Measurements from ENCODE around the gene ALG9.

ALG9 gene

DNA sequence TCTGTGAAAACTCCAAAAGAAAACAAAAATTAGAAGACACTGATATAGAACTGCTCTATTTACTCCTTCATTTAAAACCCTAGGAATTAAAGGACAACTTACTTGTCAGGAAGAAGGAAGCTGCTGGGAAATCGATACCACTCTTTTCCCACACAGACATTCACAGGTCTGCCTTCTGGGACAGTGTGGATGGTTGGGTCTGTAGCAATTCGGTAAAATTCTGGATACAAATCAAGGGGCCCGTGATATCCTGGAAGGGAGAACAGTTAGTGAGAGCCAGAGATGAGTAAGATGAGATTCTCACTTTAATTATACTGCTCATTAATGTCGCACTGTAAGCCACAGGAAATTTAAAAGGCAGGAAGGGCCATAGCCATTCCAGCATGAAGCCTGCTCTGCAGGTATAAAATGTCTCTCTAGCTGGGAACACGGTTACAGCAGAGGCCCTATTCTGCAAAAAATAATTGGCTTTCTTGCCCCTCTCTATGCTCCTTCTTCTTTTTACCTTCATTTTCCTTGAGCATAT, 34.0 kb downstream of the ALG9 start:
- no peaks in the 10 kb centered on the region for H3K27me3 Mint-ChIP-seq
- H3K4me3 Mint-ChIP-seq, result no peak overlapping the region
- H3K9me3 Mint-ChIP-seq, result no peaks in the 10 kb centered on the region
- DNase-seq (no peak), ATAC-seq (replicated peaks) (no peak)
- H3K27ac Mint-ChIP-seq, result no peak overlapping the region
- H3K4me1 Mint-ChIP-seq (ENCODE audit: low read depth in 2 of 2), result peaks cover 0 to 6% of the 10 kb centered on the region in 2 donors
- H3K36me3 Mint-ChIP-seq (ENCODE audit: insufficient read depth), result peaks cover 34% of the 10 kb centered on the region

DNA sequence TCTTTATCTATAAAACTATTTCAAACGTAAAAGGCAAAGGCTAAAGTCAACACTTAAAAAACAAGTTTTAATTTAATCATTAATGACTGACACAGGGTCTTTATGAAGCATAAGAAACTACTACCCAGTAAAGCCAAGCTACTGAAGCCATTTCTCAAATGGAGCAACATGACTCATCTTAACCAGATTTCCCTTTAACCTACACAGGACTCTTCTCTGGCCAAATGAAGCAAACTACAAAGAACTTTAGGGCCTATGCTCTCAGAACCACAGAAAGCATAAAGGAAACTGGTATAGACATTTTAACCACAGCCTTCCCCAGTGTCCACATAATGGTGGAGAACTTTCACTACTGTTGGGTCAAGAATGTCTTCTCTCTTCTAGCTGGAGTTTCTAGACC, 34.7 kb downstream of the ALG9 start:
- peaks cover 0 to 6% of the 10 kb centered on the region in 2 donors for H3K4me1 Mint-ChIP-seq (ENCODE audit: low read depth in 2 of 2)
- H3K27me3 Mint-ChIP-seq, result no peaks in the 10 kb centered on the region
- H3K9me3 Mint-ChIP-seq, result no peaks in the 10 kb centered on the region
- no peak overlapping the region for H3K4me3 Mint-ChIP-seq
- no peak for ATAC-seq (replicated peaks)
- H3K36me3 Mint-ChIP-seq (ENCODE audit: insufficient read depth), result peaks cover 31% of the 10 kb centered on the region
- H3K27ac Mint-ChIP-seq, result no peak overlapping the region
- no peak for DNase-seq

DNA sequence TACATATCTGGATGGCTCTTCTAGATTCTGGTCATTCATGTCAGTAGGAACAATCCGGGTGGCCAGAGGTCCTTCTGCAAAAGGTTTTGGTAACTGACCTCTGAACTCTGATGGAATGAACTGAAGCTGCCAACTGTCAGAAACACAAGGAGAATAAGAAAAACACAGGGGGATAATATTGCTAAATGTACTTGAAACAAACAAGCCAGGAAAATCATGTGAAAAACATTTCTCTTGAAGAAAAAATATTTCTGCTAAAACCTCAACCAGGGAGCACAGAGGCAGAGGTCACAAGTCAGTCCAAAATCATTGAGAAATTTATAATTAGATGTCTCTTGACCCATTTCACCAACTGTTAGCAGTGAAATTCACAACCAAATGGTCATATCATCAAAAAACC, 35.2 kb downstream of the ALG9 start:
- no peak overlapping the region for H3K4me3 Mint-ChIP-seq
- peaks cover 0 to 6% of the 10 kb centered on the region in 2 donors for H3K4me1 Mint-ChIP-seq (ENCODE audit: low read depth in 2 of 2)
- no peaks in the 10 kb centered on the region for H3K9me3 Mint-ChIP-seq
- DNase-seq (no peak), ATAC-seq (replicated peaks) (no peak)
- H3K27me3 Mint-ChIP-seq, result no peaks in the 10 kb centered on the region
- peaks cover 31% of the 10 kb centered on the region for H3K36me3 Mint-ChIP-seq (ENCODE audit: insufficient read depth)
- H3K27ac Mint-ChIP-seq, result no peak overlapping the region

DNA sequence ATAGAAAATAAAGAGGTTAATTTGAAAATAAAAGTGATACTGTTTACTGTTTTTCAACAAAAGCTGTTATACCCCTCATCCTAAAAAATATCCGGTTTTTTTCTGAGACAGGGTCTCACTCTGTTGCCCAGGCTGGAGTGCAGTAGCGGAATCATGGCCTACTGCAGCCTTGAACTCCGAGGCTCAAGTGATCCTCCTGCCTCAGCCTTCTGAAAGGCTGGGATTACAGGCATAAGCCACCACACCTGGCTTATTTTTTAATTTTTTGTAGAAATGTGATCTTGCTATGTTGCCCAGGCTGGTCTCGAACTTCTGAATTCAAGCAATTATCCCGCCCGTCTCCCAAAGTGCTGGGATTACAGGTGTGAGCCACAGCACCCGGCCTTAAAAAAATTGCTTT, 35.7 kb downstream of the ALG9 start:
- H3K4me1 Mint-ChIP-seq (ENCODE audit: low read depth in 2 of 2), result peaks cover 0 to 6% of the 10 kb centered on the region in 2 donors
- H3K27me3 Mint-ChIP-seq, result no peaks in the 10 kb centered on the region
- H3K36me3 Mint-ChIP-seq (ENCODE audit: insufficient read depth), result peaks cover 32% of the 10 kb centered on the region
- no peak overlapping the region for H3K27ac Mint-ChIP-seq
- ATAC-seq (replicated peaks) (no peak), DNase-seq (no peak)
- H3K4me3 Mint-ChIP-seq, result no peak overlapping the region
- no peaks in the 10 kb centered on the region for H3K9me3 Mint-ChIP-seq

DNA sequence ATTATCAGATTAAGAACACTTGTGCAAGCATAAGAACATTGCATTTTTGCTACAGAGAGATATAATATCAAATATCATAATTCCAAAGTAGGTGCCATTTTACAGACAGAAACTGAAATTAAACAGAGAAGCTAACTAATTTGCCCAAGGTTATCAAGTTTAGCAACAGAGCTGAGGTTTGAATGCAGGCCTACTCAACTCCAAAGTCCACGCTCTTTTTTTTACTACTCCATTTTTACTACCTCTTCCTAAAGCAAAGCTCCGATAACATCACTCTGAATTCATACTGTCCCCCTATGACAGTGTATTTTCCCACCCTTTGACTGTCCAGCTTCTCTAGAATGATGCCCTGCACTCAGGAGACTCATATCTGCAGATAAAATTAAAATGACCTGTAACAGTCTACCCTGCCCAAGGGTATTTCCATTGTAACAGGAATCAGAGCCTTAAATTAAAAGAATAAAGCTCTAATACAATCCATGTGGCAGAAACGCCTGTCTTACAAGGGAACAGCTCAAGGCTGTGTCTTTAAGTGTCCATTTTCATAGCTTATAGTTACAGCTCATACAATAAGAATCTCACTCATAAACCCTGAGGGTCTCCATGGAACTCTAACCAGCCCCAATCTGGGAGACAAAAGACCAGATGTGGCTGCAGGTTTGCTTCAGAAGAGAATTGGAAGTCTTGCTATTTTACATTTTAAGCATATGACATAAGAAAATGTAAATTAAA, 36.8 kb downstream of the ALG9 start:
- Mint-ChIP-seq H3K4me1 (ENCODE audit: low read depth in 2 of 2) (peaks cover 0 to 6% of the 10 kb centered on the region in 2 donors), H3K4me3 (no peak overlapping the region), H3K27ac (peak overlapping the region in 1 of 2 donors; percentile 41), H3K27me3 (no peaks in the 10 kb centered on the region), H3K36me3 (ENCODE audit: insufficient read depth) (peaks cover 39% of the 10 kb centered on the region), H3K9me3 (no peaks in the 10 kb centered on the region)
- DNase-seq (no peak), ATAC-seq (replicated peaks) (no peak)

DNA sequence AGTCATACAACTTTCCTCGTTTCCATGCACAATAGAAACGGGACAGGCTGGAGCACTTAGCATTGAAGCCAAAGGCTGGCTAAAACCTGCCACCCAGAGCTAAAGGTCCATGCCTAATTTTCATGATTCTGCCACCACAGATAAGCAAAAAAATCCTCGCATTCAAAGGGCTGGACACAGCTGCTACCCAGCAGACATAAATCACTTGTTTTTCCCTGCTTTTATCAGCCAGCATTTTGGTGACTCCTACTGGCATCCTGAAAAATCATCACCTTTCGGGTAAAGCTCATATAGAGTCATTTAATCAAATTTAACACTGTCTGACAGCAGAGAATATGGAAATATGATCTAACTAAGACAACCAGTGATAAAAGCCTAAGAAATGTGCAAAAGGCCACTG, 37.9 kb downstream of the ALG9 start:
- Mint-ChIP-seq H3K36me3 (ENCODE audit: insufficient read depth) (peaks cover 33% of the 10 kb centered on the region), H3K4me1 (ENCODE audit: low read depth in 2 of 2) (peaks cover 0 to 6% of the 10 kb centered on the region in 2 donors), H3K27me3 (no peaks in the 10 kb centered on the region), H3K9me3 (no peaks in the 10 kb centered on the region), H3K27ac (no peak overlapping the region), H3K4me3 (no peak overlapping the region)
- DNase-seq (no peak), ATAC-seq (replicated peaks) (no peak)

DNA sequence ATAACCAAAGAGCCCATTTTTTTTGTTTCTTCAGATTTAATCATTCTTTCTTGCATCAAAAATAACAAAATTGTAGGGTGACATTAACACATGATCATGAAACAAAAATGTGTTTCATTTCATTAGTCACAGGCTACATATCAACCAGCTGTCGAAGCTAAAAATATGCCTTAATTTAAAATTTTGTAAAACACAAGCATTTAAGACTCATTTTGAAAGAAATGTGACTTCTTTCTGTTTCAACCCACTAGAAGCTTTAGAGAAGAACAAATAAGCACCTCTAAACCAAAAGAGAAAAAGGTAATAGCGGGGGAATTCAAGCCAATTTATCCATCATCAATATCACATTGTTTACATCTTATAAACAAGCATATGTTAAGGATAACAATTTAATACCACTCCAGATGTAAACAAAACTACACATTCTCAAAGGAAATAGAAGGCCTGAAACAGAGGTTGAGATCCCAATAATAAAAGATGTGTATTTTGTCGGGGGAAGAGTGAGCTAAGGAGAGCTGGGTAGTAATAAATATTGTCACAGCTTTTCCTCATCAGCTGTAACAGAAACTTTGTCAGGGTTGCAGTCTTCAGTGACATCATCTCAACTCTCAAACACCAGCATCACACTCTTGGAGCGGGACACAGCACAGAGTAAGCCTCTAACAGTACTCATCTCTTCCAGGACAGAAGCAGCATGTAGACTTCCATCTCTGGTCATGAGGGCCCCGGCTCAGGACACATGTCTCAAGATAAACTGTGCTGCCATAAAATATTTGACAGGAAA, 42.0 kb downstream of the ALG9 start:
- H3K27ac Mint-ChIP-seq, result peak overlapping the region in 1 of 2 donors; percentile 49
- no peaks in the 10 kb centered on the region for H3K27me3 Mint-ChIP-seq
- no peak overlapping the region for H3K4me3 Mint-ChIP-seq
- ATAC-seq (replicated peaks) (no peak), DNase-seq (no peak)
- peaks cover 25% of the 10 kb centered on the region for H3K36me3 Mint-ChIP-seq (ENCODE audit: insufficient read depth)
- H3K4me1 Mint-ChIP-seq (ENCODE audit: low read depth in 2 of 2), result no peaks in the 10 kb centered on the region
- H3K9me3 Mint-ChIP-seq, result no peaks in the 10 kb centered on the region

DNA sequence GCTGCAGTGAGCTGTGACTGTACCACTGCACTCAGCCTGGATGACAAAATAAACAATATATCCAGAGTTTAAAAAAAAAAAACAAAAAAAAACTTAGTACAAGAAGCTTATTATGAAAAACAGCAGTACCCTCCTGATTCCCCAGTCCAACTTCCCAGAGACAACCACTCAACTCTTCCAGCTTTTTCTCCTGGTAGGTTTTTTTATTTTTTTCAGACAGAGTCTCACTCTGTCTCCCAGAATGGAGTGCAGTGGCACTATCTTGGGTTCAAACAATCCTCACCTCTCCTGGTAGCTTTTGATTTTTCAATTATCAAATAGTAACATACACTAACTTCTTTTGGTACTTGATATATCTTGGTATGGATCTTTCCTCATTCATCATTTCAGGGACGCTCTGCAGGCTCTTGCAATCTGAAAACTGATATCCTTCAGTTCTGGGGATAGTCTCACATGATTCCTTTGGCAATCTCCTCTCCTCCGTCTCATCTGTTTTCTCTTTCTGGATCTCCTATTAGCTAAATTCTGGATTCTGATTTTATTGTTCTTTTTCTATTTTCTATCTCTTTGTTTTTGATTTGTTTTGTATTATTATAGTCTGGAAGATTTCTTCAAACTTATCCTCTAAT, 44.9 kb downstream of the ALG9 start:
- Mint-ChIP-seq H3K36me3 (ENCODE audit: insufficient read depth) (peaks cover 25% of the 10 kb centered on the region), H3K4me3 (no peak overlapping the region)
- no peak for ATAC-seq (replicated peaks)

DNA sequence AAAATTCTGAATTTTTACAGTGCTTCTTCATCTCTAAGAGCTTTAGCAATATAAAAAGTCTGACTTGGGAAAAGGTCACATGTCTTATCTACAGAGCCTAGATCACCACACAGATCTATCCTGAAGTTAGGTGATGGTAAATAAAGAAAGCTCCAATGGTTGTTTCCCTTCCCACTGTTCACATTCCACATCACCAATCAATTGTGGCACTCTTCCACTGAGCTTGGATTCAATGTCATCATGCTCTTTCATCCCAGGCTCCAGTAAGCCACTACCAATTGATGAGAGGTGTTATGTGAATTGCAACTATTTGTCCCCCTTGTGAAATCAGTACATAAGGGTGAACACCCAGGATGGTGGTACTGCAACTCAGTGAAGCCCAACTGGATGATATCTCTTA, 47.8 kb downstream of the ALG9 start:
- Mint-ChIP-seq H3K27me3 (no peaks in the 10 kb centered on the region), H3K36me3 (ENCODE audit: insufficient read depth) (peaks cover 18% of the 10 kb centered on the region), H3K4me1 (ENCODE audit: low read depth in 2 of 2) (no peaks in the 10 kb centered on the region), H3K4me3 (no peak overlapping the region), H3K9me3 (no peaks in the 10 kb centered on the region), H3K27ac (peak overlapping the region in 1 of 2 donors; percentile 12)
- DNase-seq (no peak), ATAC-seq (replicated peaks) (no peak)

More for the DNA sequence above, 44.9 kb downstream of the ALG9 start:
- H3K27ac Mint-ChIP-seq, result peak overlapping the region in 1 of 2 donors; percentile 14
- no peaks in the 10 kb centered on the region for H3K9me3 Mint-ChIP-seq
- no peaks in the 10 kb centered on the region for H3K4me1 Mint-ChIP-seq (ENCODE audit: low read depth in 2 of 2)
- DNase-seq, result no peak
- H3K27me3 Mint-ChIP-seq, result no peaks in the 10 kb centered on the region

DNA sequence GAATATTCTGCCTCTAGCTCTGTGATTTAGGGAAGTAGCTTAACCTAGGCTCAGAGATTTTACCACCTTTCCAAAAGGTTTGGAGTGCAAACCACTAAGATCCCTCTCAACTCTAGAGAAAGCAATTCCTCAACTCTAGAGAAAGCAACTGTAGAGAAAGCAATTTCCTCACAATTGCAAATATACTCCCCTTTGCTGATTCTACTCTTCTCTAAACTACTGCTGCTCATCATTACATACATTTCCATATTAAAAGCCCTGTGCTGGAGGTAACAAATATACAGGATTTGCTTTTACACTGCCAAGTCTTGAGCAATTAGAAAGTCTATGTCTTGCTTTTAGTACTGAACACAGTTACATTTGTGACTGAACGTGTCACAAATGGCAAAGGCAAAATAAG, 48.2 kb downstream of the ALG9 start:
- Mint-ChIP-seq H3K4me1 (ENCODE audit: low read depth in 2 of 2) (no peaks in the 10 kb centered on the region), H3K9me3 (no peaks in the 10 kb centered on the region), H3K36me3 (ENCODE audit: insufficient read depth) (peaks cover 16% of the 10 kb centered on the region), H3K27me3 (no peaks in the 10 kb centered on the region), H3K27ac (peak overlapping the region in 1 of 2 donors; percentile 12), H3K4me3 (no peak overlapping the region)
- DNase-seq (no peak), ATAC-seq (replicated peaks) (no peak)

DNA sequence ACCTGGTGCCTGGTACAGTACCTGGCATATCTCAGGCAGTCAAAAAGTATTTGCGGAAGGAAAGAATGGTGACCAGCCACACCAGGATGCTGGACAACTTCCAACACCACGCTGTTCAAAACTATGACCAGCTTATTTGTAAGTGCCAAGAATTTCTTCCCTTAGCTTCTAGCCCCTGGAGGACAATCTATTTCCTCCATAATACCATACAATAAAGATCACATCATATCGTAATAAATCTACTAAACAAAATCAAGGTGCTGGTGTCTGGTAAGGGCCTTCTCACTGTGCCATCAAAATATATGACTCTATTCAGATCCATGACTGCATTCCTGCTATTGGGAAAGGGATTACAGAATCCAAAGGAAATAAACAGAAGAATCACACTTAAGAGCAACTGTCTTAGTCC, 51.5 kb downstream of the ALG9 start:
- Mint-ChIP-seq H3K27ac (peak overlapping the region in 1 of 2 donors; percentile 35), H3K27me3 (no peaks in the 10 kb centered on the region), H3K4me3 (no peak overlapping the region), H3K9me3 (no peaks in the 10 kb centered on the region), H3K36me3 (ENCODE audit: insufficient read depth) (no peaks in the 10 kb centered on the region), H3K4me1 (ENCODE audit: low read depth in 2 of 2) (no peaks in the 10 kb centered on the region)
- no peak for ATAC-seq (replicated peaks)
- DNase-seq, result no peak

DNA sequence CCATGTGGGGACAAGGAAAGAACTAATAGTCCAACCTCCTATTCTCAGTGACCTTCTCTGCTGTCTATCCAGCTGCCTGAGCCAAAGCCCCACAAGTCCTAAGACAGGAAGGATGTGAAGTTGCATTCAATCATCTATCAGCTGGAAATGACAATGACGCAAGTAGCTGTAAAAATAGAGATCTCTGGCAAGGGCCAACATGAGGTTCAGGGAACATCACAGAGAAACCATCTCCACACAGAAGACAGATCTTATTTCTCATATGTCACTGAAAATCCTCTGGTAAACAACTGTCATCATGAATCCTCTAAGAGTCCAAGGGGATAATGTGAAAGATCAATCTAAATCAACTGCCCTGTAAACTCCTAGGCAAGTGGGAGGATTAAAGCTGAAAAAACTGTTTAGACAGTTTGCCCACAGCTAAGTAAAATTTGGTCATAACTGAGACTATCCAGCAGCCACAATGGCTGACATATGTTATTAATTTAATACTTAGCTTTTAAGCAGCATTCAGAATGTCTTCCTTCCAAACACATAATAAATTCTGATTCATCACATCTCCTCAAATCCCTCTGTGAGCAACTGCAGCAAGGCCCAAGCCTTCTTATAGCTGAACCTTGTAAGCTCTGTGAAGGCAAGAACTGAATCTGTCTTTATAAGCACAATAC, 52.1 kb downstream of the ALG9 start:
- Mint-ChIP-seq H3K36me3 (ENCODE audit: insufficient read depth) (no peaks in the 10 kb centered on the region), H3K9me3 (no peaks in the 10 kb centered on the region), H3K27ac (peak overlapping the region in 1 of 2 donors; percentile 35), H3K4me1 (ENCODE audit: low read depth in 2 of 2) (peaks cover 0 to 3% of the 10 kb centered on the region in 2 donors), H3K4me3 (no peak overlapping the region), H3K27me3 (no peaks in the 10 kb centered on the region)
- DNase-seq (no peak), ATAC-seq (replicated peaks) (no peak)

DNA sequence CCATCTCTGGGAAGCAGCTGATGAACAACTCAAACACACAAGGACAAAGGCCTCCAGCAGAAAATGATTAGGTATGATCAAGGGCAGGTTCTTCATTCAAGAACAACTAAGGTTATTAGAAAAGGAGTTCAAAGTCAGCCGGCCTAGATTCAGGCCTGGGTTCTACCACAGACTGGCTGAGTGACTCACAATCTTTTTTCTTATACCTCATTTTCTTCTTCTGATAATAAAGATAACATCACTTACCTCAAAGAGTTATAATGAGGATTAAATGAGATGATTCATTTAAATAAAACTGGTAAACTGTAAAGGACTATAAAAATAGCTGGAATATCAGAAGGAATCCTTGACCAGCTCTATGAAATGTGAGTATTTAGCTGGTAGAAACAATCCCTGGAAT, 55.9 kb downstream of the ALG9 start:
- Mint-ChIP-seq H3K4me1 (ENCODE audit: low read depth in 2 of 2) (peaks cover 2 to 8% of the 10 kb centered on the region in 2 donors), H3K9me3 (no peaks in the 10 kb centered on the region), H3K36me3 (ENCODE audit: insufficient read depth) (no peaks in the 10 kb centered on the region), H3K27ac (peak overlapping the region in 1 of 2 donors; percentile 75), H3K27me3 (no peaks in the 10 kb centered on the region), H3K4me3 (no peak overlapping the region)
- ATAC-seq (replicated peaks) (no peak), DNase-seq (no peak)

Data from effector memory CD8-positive, alpha-beta T cell (primary cell).